Upper lobe of left lung (tissue), 4 donors: ENCODE results near the gene RIMS1.

Source experiments
- EP300 ChIP-seq, 4 donors: sonication (generic); formaldehyde crosslinking; IDR thresholded peaks; one replicate each; pipeline ENCODE4 v1.5.1; 2017; ENCODE audit warnings: antibody characterized with exemption in 4 of 4, control low read depth in 2 of 4
- POLR2A ChIP-seq, 4 donors: fragments of 450-650 bp; IDR thresholded peaks; one replicate each; pipeline ENCODE4 v1.5.1; 2016 to 2017; ENCODE audit warnings: antibody characterized with exemption in 4 of 4, mild to moderate bottlenecking in 2 of 4
- POLR2AphosphoS5 ChIP-seq, 2 donors: sonication (generic); formaldehyde crosslinking; IDR thresholded peaks; one replicate each; pipeline ENCODE4 v1.5.1; 2017; ENCODE audit warnings: antibody characterized with exemption in 2 of 2
- TF ChIP-seq, protein P1 (sequence below), 6 experiments: fragments of 450-650 bp in 4 of 6; fragments of 200-600 bp in 2 of 6; sonication (generic) in 2 of 6; IDR thresholded peaks; one replicate each; pipeline ENCODE4 v1.5.1; 2016 to 2019; ENCODE audit warnings: antibody characterized with exemption in 6 of 6

DNA sequence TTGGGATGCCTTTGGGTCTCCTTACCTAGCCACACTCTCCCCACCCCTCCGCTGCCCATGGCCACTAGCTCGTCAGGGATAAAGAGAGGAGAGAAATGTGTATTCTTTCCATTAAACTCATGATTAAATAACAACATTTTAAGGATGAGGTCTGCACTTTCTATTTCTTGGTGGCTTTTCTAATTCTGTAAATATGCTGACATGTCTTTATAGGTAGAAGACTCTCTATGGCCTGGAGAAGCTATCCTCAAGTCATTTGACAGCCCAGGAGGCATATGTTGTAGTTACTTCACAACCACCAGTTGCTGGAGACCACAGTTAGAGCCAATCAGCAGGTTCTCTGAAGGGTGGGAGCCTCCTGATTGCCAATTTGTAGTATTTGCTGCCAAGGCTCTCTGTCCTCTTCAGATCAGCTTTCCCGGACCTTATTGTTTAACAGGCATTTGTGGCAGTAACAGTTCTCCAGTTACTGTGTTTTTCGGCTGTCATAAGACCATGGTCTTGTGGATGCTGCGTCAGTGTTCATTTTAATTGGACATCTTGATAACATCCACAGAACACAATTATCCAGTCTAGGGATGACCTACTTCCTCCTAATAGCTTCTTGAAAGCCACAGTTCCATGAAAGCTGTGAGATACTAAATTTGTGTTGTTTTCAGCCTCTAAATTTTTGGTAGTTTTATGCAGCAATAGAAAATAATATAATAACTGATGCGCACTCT is 530.6 kb downstream of the RIMS1 start:
- TF ChIP-seq EP300 (IDR thresholded peaks at IDR 0.05) (no peak), POLR2AphosphoS5 (IDR thresholded peaks at IDR 0.05) (no peak), POLR2A (IDR thresholded peaks at IDR 0.05) (no peak)
- TF ChIP-seq, protein P1, sequence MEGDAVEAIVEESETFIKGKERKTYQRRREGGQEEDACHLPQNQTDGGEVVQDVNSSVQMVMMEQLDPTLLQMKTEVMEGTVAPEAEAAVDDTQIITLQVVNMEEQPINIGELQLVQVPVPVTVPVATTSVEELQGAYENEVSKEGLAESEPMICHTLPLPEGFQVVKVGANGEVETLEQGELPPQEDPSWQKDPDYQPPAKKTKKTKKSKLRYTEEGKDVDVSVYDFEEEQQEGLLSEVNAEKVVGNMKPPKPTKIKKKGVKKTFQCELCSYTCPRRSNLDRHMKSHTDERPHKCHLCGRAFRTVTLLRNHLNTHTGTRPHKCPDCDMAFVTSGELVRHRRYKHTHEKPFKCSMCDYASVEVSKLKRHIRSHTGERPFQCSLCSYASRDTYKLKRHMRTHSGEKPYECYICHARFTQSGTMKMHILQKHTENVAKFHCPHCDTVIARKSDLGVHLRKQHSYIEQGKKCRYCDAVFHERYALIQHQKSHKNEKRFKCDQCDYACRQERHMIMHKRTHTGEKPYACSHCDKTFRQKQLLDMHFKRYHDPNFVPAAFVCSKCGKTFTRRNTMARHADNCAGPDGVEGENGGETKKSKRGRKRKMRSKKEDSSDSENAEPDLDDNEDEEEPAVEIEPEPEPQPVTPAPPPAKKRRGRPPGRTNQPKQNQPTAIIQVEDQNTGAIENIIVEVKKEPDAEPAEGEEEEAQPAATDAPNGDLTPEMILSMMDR (IDR thresholded peaks at IDR 0.05) = no peak
